IMR-90 (cell line): Measurements from ENCODE around the gene GRM4. TPM values are rescaled to one million over a fixed set of nuclear protein-coding genes. Genes with fewer than 3 reads are reported as not detected.

Experiments
- ATAC-seq: fragments of 200-7000 bp; cut with Tn5 transposase; 2 replicates; pipeline ENCODE4 v1.9.1; 2020; ENCODE audit warnings: low read depth, mild to moderate bottlenecking, moderate library complexity
- BruUV-seq: library from RNA; stranded (reverse); fragments of 400-500 nt; replicated peaks from 2 replicates; lab custom pipeline; 2021; lab: Mats Ljungman, UMichigan
- CTCF ChIA-PET: fragments of 300-600 bp; formaldehyde crosslinking; extraction: SDS; loops from one replicate; lab custom pipeline; 2021; ENCODE audit warnings: antibody characterized with exemption; lab: Yijun Ruan, JAX
- POLR2A ChIA-PET: fragments of 300-600 bp; sonication (Branson Sonifier 250); formaldehyde crosslinking; loops from one replicate; lab custom pipeline; 2022; ENCODE audit warnings: antibody characterized with exemption; ENCODE audit not compliant: unreplicated experiment; lab: Charles Lee
- DNase-seq: peaks from one replicate; pipeline ENCODE4 v3.0.0; 2013
- H2AFZ ChIP-seq: replicated peaks from 2 replicates; pipeline ENCODE3; 2013; ENCODE audit warnings: low read length, mild to moderate bottlenecking; ENCODE audit not compliant: poor library complexity
- H2AK5ac ChIP-seq: 2 replicates; pipeline ENCODE4 v1.6.1; 2013; ENCODE audit warnings: low read depth, low read length, inconsistent platforms
- H2AK9ac ChIP-seq: replicated peaks from 2 replicates; pipeline ENCODE3; 2013; ENCODE audit warnings: mild to moderate bottlenecking, low read depth, low read length, moderate library complexity; ENCODE audit not compliant: poor library complexity
- H2BK120ac ChIP-seq: 2 replicates; pipeline ENCODE4 v1.6.1; 2013; ENCODE audit warnings: low read depth, low read length, inconsistent platforms
- H2BK15ac ChIP-seq: 3 replicates; pipeline ENCODE4 v1.6.1; 2013; ENCODE audit warnings: low read depth, low read length, inconsistent platforms
- H2BK20ac ChIP-seq: 2 replicates; pipeline ENCODE4 v1.6.1; 2013; ENCODE audit warnings: low read depth, mild to moderate bottlenecking, inconsistent platforms, low read length, moderate library complexity
- H2BK5ac ChIP-seq: 2 replicates; pipeline ENCODE4 v1.6.1; 2013; ENCODE audit warnings: mild to moderate bottlenecking, low read depth, low read length, inconsistent platforms; ENCODE audit not compliant: poor library complexity, severe bottlenecking
- H3K14ac ChIP-seq: replicated peaks from 2 replicates; pipeline ENCODE4 v1.6.1; 2013; ENCODE audit warnings: low read depth, low read length, inconsistent platforms
- H3K18ac ChIP-seq: 2 replicates; pipeline ENCODE4 v1.6.1; 2013; ENCODE audit warnings: low read depth, low read length, control low read depth
- H3K23ac ChIP-seq: 2 replicates; pipeline ENCODE4 v1.6.1; 2013; ENCODE audit warnings: low read depth, low read length, inconsistent platforms
- H3K27ac ChIP-seq: 2 replicates; pipeline ENCODE4 v1.5.1; 2013; ENCODE audit warnings: mild to moderate bottlenecking, control low read depth, low read length; ENCODE audit not compliant: insufficient read depth
- H3K27me3 ChIP-seq: 2 replicates; pipeline ENCODE4 v1.6.1; 2013; ENCODE audit warnings: low read length; ENCODE audit not compliant: control insufficient read depth, insufficient read depth
- H3K36me3 ChIP-seq: 2 replicates; pipeline ENCODE4 v1.6.1; 2013; ENCODE audit warnings: low read length, mixed read lengths; ENCODE audit not compliant: control insufficient read depth, insufficient read depth
- H3K4ac ChIP-seq: 2 replicates; pipeline ENCODE4 v1.6.1; 2013; ENCODE audit warnings: low read depth, low read length, inconsistent platforms
- H3K4me1 ChIP-seq: 2 replicates; pipeline ENCODE4 v1.6.1; 2013; ENCODE audit warnings: low read length, mixed read lengths; ENCODE audit not compliant: control insufficient read depth, insufficient read depth
- H3K4me2 ChIP-seq: 2 replicates; pipeline ENCODE4 v1.6.1; 2013; ENCODE audit warnings: low read depth, mild to moderate bottlenecking, control low read depth, low read length, moderate library complexity
- H3K4me3 ChIP-seq: 2 replicates; pipeline ENCODE4 v1.5.1; 2013; ENCODE audit warnings: low read depth, mild to moderate bottlenecking, control low read depth, low read length, moderate library complexity; ENCODE audit not compliant: insufficient read depth
- H3K56ac ChIP-seq: 2 replicates; pipeline ENCODE4 v1.6.1; 2013; ENCODE audit warnings: low read length, inconsistent platforms; ENCODE audit not compliant: insufficient read depth; ENCODE audit errors: extremely low read depth
- H3K79me1 ChIP-seq, 2 experiments: 2 replicates each; pipeline ENCODE4 v1.6.1; 2013; ENCODE audit warnings: low read length in 2 of 2, inconsistent platforms in 1 of 2, low read depth in 1 of 2
- H3K9ac ChIP-seq: 2 replicates; pipeline ENCODE4 v1.6.1; 2013; ENCODE audit warnings: low read depth, low read length, control low read depth
- H3K9me1 ChIP-seq: 2 replicates; pipeline ENCODE4 v1.6.1; 2013; ENCODE audit warnings: low read length, inconsistent platforms; ENCODE audit not compliant: insufficient read depth
- H3K9me3 ChIP-seq: 2 replicates; pipeline ENCODE4 v1.6.1; 2013; ENCODE audit warnings: low read length; ENCODE audit not compliant: control insufficient read depth, insufficient read depth
- H4K20me1 ChIP-seq: 2 replicates; pipeline ENCODE4 v1.6.1; 2013; ENCODE audit warnings: low read length, inconsistent platforms; ENCODE audit not compliant: insufficient read depth
- H4K5ac ChIP-seq: 2 replicates; pipeline ENCODE4 v1.6.1; 2013; ENCODE audit warnings: mild to moderate bottlenecking, low read depth, low read length, control low read depth
- H4K8ac ChIP-seq, 2 experiments: 2 replicates each; pipeline ENCODE4 v1.6.1; 2013; ENCODE audit warnings: low read depth in 2 of 2, low read length in 2 of 2, control low read depth in 1 of 2, inconsistent platforms in 1 of 2
- H4K91ac ChIP-seq: 2 replicates; pipeline ENCODE4 v1.6.1; 2013; ENCODE audit warnings: low read depth, low read length, inconsistent platforms; ENCODE audit not compliant: insufficient read depth
- CTCF ChIP-seq: conservative IDR thresholded peaks from 2 replicates; pipeline ENCODE4 v1.5.1; 2012; ENCODE audit warnings: mild to moderate bottlenecking, low read depth, low read length, improper control_type of control experiment
- POLR2A ChIP-seq: IDR thresholded peaks from 2 replicates; pipeline ENCODE4 v1.6.1; 2012; ENCODE audit warnings: mild to moderate bottlenecking, low read depth, low read length
- WGBS, 2 experiments: methylation state at CpG; one replicate each; pipeline versions ENCODE4 v1.1.5 to v1.1.7; 2013; ENCODE audit warnings: missing lambda C conversion rate in 2 of 2; ENCODE audit not compliant: insufficient read length in 1 of 2; ENCODE audit errors: extremely low coverage in 2 of 2; 5-methylcytosine and 5-hydroxymethylcytosine counted together
- dilution Hi-C: fragments of 300-500 bp; cut with HindIII; formaldehyde crosslinking; loops from one replicate; pipeline ENCODE4 v1.14.3; 2018; ENCODE audit warnings: low sequenced_read_pairs; ENCODE audit not compliant: unreplicated experiment
- in situ Hi-C: fragments of 300-500 bp; cut with MboI; formaldehyde crosslinking; loops from 3 replicates; pipeline ENCODE4 v1.14.3; 2019; ENCODE audit warnings: low sequenced_read_pairs, inconsistent platforms, mixed read lengths
- intact Hi-C: fragments of 100-400 bp; cut with micrococcal nuclease; formaldehyde crosslinking; loops from 2 replicates; pipeline ENCODE4 v1.10.0; 2022
- polyA plus RNA-seq, 3 experiments: library from polyadenylated mRNA; depleted of rRNA; stranded (reverse); fragments of >200 nt; gene quantifications; 2 replicates each; pipeline ENCODE4 v1.2.3, GENCODE V29; 2012; ENCODE audit warnings: low replicate concordance in 1 of 3
- total RNA-seq: library from RNA; depleted of rRNA; stranded (reverse); fragments of >200 nt; gene quantifications from 2 replicates; pipeline ENCODE4 v1.2.3, GENCODE V29; 2012

Gene GRM4
- total and polyA plus RNA-seq, 2 of the 4 experiments (the other 2 are of a cell fraction), result 0.02 TPM; not detected in 1

- Histone ChIP-seq H3K18ac (no peak overlapping the region), H2AK5ac (no peak overlapping the region), H3K27ac (no peak overlapping the region), H2AK9ac (no peak overlapping the region), H2BK120ac (no peak overlapping the region), H2BK5ac (no peak overlapping the region), H4K20me1 (no peaks in the 10 kb centered on the region; the same call in 1 of the 2 replicates), H3K79me1 (no peaks in the 10 kb centered on the region), H3K9me3 (no peaks in the 10 kb centered on the region), H3K4me1 (no peaks in the 10 kb centered on the region), H3K4me2 (no peak overlapping the region), H4K8ac (no peak overlapping the region), H3K36me3 (no peaks in the 10 kb centered on the region), H3K56ac (no peak overlapping the region), H3K4ac (no peak overlapping the region), H3K23ac (no peak overlapping the region), H4K91ac (no peak overlapping the region), H3K14ac (no peak overlapping the region), H3K27me3 (peaks cover 62% of the 10 kb centered on the region), H2AFZ (no peak overlapping the region), H3K4me3 (no peak overlapping the region), H2BK15ac (no peak overlapping the region), H3K9ac (no peak overlapping the region), H3K9me1 (no peaks in the 10 kb centered on the region), H2BK20ac (no peak overlapping the region), H4K5ac (no peak overlapping the region)
- no TSS peak for BruUV-seq
- no peak for TF ChIP-seq POLR2A
- 0 out of 2 replicates have a peak, but pooled peaks have one; percentile 0 for TF ChIP-seq CTCF
- 77% methylated on average over 3 of the region's 7 CpGs; no CpG with 5 or more reads in 1 of the 2 experiments for WGBS, 2 experiments
- ChIA-PET POLR2A (no interaction called here), CTCF (no interaction called here)
- DNase-seq, result no peak
- intact Hi-C loops, result loop anchor here (10.0 kb wide), 1 partner anchor 542 kb away; no protein-coding TSS in a partner anchor
- dilution Hi-C loops, result no loop called here
- no peak for ATAC-seq
- in situ Hi-C loops, result no loop called here
Measured at GRCh38 chr6:34062815-34063214, 83.1 kb downstream of the GRM4 start.
